GM19395 (cell line): ENCODE results near the gene PLB1.

Experiments
- ATAC-seq: cut with Tn5 transposase; IDR thresholded peaks from one replicate; pipeline ENCODE4 v1.9.1; 2021; ENCODE audit warnings: mild to moderate bottlenecking, moderate library complexity; ENCODE audit not compliant: unreplicated experiment

Gene PLB1

GRCh38 chr2:28495551-28496250 lies at the start of gene PLB1:
PLB1 (plus strand) TSS chr2:28496060; CDS start chr2:28496115, 55 bp downstream.
- ATAC-seq, result no peak

- no peak for ATAC-seq
These were observed 49.3 kb upstream of the PLB1 start for GRCh38 chr2:28446531-28446930.

GRCh38 chr2:28447086-28447485 lies 48.8 kb upstream of the PLB1 start:
- ATAC-seq, result no peak

GRCh38 chr2:28447943-28448792 lies 47.7 kb upstream of the PLB1 start:
- ATAC-seq, result no peak

- no peak for ATAC-seq
These were observed 47.1 kb upstream of the PLB1 start for GRCh38 chr2:28448793-28449100.

- ATAC-seq, result no peak
These were observed 46.8 kb upstream of the PLB1 start for GRCh38 chr2:28449126-28449487.

- no peak for ATAC-seq
These were observed 46.1 kb upstream of the PLB1 start for GRCh38 chr2:28449488-28450395.

- ATAC-seq, result no peak
These were observed 44.8 kb upstream of the PLB1 start for GRCh38 chr2:28450901-28451565.

- no peak for ATAC-seq
These were observed 43.9 kb upstream of the PLB1 start for GRCh38 chr2:28451793-28452533.

GRCh38 chr2:28452534-28453081 lies 43.3 kb upstream of the PLB1 start:
- ATAC-seq, result no peak

GRCh38 chr2:28453396-28453795 lies 42.5 kb upstream of the PLB1 start:
- no peak for ATAC-seq

GRCh38 chr2:28454016-28454930 lies 41.6 kb upstream of the PLB1 start:
- no peak for ATAC-seq

GRCh38 chr2:28457237-28457636 lies 38.6 kb upstream of the PLB1 start:
- ATAC-seq, result no peak

- ATAC-seq, result no peak
These were observed 34.8 kb upstream of the PLB1 start for GRCh38 chr2:28461056-28461455.

GRCh38 chr2:28462122-28462521 lies 33.7 kb upstream of the PLB1 start:
- ATAC-seq, result no peak

GRCh38 chr2:28463211-28463816 lies 32.5 kb upstream of the PLB1 start:
- no peak for ATAC-seq

- ATAC-seq, result no peak
These were observed 32.0 kb upstream of the PLB1 start for GRCh38 chr2:28463893-28464292.

- no peak for ATAC-seq
These were observed 30.5 kb upstream of the PLB1 start for GRCh38 chr2:28465148-28465885.
